Measurements from ENCODE around the gene INPP5F.

DNA sequence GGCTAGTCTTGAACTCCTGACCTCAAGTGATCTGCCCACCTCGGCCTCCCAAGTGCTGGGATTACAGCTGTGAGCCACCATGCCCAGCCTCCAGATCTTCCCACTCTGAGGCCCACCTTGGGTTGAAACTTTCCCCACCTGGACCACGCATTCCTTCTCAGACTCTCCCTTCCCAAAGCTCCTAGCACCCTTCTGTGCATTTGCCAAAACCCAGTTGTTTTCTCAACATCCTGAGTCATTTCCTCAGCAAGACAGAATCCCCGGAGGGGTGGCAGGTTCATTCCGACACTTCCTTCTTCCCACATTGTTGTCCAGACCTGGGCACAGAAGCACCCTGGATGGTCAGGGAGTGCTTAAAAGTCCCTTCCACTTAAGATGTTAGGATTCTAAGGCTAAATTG, 45.8 kb upstream of the INPP5F start:
- TF ChIP-seq, protein P1, sequence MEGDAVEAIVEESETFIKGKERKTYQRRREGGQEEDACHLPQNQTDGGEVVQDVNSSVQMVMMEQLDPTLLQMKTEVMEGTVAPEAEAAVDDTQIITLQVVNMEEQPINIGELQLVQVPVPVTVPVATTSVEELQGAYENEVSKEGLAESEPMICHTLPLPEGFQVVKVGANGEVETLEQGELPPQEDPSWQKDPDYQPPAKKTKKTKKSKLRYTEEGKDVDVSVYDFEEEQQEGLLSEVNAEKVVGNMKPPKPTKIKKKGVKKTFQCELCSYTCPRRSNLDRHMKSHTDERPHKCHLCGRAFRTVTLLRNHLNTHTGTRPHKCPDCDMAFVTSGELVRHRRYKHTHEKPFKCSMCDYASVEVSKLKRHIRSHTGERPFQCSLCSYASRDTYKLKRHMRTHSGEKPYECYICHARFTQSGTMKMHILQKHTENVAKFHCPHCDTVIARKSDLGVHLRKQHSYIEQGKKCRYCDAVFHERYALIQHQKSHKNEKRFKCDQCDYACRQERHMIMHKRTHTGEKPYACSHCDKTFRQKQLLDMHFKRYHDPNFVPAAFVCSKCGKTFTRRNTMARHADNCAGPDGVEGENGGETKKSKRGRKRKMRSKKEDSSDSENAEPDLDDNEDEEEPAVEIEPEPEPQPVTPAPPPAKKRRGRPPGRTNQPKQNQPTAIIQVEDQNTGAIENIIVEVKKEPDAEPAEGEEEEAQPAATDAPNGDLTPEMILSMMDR (IDR thresholded peaks at IDR 0.05): no peak
- TF ChIP-seq EZH2 (IDR thresholded peaks at IDR 0.05; ENCODE audit: borderline replicate concordance, insufficient read depth, low read depth, low read length, poor library complexity, severe bottlenecking): no peak

Data from B cell (primary cell).